Uterus (tissue), 2 donors: ENCODE measurements around the gene FAM53C.

Experiments used
- CTCF ChIP-seq, 4 experiments: fragments of 200-600 bp in 2 of 4; fragments of 450-650 bp in 2 of 4; sonication (generic) in 2 of 4; IDR thresholded peaks; one replicate each; pipeline ENCODE4 v1.5.1; 2016 to 2019; ENCODE audit warnings: antibody characterized with exemption in 4 of 4, mild to moderate bottlenecking in 2 of 4, moderate library complexity in 1 of 4
- POLR2A ChIP-seq, 2 donors: fragments of 450-650 bp; IDR thresholded peaks; one replicate each; pipeline ENCODE4 v1.6.1; 2016; ENCODE audit warnings: antibody characterized with exemption in 2 of 2, mild to moderate bottlenecking in 1 of 2, moderate library complexity in 1 of 2

- TF ChIP-seq CTCF (IDR thresholded peaks at IDR 0.05) (no peak), POLR2A (IDR thresholded peaks at IDR 0.05) (no peak)
Observed at GRCh38 chr5:138391859-138392386, 53.9 kb downstream of the FAM53C start.
